HG03432 (cell line): ENCODE data around the gene TMEM114.
A peak's percentile ranks its signal among the peaks of the same experiment; 100 is the strongest.
"Not testable (repeated sequence)": the region's sequence is repeated elsewhere in the genome, so short reads cannot be mapped to it uniquely, and the experiment has no call there.

Experiments
- ATAC-seq: cut with Tn5 transposase; IDR thresholded peaks from one replicate; pipeline ENCODE4 v1.9.1; 2021; ENCODE audit warnings: mild to moderate bottlenecking, moderate library complexity; ENCODE audit not compliant: unreplicated experiment

TMEM114 gene

DNA sequence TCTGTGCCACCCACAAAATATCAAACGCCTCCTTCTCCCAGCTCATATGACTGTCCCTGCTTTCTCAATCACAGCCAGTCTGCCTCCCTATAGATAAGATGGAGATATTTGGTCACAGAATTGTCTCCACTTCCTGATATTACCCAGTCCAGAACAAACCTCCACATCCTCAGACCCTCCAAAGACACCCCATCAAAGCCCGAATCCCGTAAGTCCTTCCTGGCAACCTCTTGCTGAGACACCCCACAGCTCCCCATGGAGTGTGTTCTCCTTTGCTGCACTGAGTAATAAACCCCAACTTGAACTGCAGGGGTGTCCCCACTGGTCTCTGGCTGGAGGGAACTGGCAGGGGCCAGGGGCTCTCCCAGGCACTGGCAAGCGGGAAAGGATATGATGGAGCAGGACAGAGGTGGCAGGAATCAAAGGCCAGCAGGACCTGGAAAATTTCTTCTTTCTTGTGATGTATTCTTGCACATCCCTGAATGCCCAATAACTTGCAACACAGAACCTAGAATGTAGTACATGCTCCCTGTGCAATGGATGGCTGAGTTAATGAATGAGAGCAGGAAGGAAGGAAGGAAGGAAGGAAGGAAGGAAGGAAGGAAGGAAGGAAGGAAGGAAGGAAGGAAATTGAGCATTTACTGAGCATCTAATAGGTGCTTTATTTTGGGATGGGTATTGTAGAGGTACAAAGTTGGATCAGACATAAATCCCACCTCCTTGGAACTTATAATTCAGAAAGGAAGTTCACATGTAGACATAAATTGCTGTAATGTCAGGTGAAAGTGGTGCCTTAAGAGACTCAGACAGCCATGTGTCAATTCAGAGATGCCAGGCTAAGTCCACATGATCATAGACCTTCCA, 13.9 kb downstream of the TMEM114 start:
- no peak for ATAC-seq

DNA sequence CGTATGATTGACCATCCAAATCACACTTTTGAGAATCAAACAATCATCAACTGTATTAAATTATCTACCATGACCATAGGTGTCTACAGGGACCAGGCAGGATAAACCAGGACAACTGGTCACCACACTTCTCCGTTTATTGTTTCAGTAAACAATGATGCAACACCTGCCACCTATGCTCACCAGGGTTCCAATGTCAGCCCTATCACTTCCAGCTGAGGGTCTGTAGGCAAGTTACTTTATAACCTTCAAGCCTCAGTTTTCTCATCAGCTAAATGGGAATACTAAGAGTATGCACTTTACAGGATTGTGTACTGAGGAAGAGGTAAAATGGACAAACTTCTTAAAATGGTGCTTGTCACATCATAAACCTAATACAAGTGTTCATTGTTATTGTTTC, 14.9 kb downstream of the TMEM114 start:
- no peak for ATAC-seq

DNA sequence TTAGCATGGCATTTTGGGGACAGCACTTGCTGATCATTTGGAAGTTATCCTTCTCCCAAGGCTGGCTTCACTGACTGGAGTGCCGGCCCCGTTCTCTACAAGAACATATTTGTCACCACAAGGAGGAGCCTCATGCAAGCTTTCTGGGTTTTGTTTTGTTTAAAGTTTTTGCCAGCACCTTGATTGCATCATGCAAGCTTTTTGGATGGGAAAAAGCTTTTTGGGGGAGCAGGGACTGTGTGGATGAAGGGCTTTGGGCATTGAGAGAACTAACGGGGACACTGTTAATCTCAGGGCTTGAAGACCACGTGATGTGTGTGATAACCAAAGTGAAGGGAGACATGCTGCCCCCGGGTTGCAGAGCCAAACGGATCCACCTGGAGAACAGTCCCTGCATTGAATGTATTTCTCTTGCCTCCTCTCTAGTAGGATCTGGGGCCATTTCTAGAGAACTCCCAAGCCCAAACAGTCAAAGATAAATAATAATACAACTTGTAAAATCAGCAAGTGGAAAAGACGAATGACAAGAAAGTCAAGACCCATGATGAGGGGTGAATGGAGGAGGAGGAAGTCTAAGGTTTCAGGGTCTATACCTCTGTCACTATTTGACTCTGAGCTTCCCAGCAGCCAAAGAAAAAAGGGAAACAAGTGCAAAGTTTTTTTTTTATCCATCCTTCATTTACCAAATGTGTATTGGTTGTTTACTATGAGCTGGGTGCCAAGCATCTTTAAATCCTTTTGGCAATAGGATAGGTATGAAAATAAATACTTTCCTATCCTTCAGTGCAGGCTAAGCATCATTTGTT, 17.2 kb downstream of the TMEM114 start:
- ATAC-seq, result no peak

DNA sequence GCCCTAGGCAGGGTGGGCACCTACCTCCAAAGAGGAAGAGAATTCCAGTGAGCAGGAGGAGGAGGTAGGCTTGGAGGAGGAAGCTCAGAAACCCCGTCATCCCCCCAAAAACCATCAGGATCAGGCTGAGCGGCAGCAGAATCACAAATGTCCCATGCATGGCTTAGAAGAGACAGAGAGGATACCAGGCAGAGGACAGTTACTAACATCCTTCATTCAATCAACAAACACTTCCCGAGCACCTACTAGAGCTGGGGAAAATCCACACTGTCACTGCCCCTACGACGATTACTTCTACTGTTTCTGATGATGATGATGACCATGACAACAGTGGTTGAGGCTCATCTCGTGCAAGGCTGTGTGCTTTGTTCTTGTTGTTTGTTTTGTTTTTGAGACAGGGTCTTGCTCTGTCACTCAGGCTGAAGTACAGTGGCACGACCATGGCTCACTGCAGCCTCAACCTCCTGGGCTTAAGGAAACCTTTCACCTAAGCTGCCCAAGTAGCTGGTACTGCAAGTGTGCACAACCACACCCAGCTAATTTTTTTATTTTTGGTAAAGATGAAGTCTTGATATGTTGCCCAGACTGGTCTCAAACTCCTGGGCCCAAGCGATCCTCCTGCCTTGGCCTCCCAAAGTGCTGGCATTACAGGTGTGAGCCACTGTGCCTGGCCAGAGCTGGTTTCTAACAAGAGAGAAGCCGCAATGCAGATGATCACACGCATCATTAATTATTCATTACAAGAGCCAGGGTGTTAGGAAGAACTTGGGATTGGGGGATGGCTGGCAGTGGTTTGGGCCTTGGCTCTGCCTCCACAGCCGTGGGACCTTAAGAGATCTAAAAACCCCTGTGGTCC, 18.0 kb downstream of the TMEM114 start:
- no peak for ATAC-seq

DNA sequence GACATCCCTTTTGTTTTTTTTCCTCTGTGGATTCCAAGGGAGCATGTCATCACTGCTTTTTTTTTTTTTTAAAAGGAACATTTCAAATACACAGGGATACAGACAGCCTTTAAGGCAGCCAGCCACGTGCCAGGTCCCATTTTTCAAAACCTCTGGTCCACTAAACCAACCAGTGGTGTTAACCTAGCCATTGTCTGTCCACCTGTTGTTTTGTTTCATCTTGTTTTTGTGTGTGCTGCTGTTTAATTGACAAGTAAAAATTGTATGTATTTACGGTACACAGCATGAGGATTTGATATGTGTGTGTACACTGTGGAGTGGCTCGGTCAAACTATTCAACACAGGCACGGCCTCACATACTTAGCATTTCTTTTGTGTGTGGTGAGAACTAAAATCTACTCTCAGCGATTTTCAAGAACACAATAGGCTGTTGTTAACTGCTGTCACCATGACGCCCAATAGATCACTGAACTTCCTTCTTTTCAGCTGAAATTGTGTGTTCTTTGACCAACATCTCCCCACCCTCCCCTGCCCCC, 19.2 kb downstream of the TMEM114 start:
- ATAC-seq, result no peak

DNA sequence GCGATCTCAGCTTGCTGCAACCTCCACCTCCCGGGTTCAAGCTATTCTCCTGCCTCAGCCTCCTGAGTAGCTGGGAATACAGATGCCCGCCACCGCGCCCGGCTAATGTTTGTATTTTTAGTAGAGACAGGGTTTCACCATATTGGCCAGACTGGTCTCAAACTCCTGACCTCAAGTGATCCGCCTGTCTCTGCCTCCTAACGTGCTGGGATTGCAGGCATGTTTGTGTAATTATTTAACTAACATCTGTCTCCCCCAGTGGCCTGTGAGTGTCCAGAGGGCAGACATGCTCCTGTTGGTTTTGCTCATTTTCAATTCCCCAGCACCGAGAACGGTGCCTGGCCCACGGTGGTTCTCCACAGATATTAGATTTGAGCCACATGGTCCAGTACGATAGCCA, 19.9 kb downstream of the TMEM114 start:
- not testable (repeated sequence) for ATAC-seq

DNA sequence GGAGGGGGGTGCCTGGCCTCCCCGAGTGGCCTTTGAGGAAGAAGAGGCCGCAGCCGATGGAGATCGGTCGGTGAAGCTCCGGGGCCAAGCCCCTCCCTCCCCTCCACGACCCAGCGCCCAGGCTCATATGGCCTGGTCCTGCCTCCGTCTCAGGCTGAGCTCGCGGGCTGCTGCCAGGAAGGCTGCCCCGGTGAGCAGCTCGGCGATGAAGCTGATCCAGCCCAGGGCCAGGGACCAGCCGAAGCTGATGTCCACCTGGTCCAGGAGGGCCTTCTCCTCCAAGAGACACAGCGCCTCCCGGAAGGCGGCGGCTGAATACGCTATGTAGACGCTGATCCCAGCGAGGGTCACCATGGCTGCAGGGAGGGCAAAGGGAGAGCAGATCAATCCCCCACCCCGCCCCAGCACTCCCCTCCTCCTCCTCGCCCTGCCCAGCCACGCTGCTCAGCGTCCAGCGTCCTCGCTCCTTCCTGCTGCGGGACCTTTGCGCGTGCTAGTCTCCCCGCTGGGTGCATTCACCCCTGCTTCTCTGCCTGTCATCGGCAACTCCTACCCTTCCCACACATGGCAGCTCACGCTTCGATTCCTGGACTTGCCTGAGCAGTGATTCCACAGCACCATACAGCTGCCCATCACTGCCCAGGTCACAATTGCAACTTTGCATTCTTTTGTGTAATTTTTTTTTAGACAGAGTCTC, 20.5 kb downstream of the TMEM114 start:
- ATAC-seq, result no peak

DNA sequence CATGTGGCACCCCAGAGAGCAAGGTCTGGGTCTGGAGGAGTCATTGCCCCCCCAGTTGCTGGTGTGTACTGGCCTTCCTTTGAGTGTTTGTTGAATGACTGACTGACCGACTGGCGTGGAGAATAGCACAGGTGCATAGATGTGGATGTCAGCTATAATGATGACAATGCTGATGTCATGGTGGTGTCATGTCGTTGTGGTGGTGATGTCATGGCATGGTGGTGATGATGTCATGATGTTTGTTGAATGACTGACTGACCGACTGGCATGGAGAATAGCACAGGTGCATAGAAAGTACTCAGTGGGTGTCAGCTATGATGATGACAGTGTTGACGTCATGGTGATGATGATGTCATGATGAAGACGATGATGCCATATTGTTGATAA, 22.1 kb downstream of the TMEM114 start:
- no peak for ATAC-seq

DNA sequence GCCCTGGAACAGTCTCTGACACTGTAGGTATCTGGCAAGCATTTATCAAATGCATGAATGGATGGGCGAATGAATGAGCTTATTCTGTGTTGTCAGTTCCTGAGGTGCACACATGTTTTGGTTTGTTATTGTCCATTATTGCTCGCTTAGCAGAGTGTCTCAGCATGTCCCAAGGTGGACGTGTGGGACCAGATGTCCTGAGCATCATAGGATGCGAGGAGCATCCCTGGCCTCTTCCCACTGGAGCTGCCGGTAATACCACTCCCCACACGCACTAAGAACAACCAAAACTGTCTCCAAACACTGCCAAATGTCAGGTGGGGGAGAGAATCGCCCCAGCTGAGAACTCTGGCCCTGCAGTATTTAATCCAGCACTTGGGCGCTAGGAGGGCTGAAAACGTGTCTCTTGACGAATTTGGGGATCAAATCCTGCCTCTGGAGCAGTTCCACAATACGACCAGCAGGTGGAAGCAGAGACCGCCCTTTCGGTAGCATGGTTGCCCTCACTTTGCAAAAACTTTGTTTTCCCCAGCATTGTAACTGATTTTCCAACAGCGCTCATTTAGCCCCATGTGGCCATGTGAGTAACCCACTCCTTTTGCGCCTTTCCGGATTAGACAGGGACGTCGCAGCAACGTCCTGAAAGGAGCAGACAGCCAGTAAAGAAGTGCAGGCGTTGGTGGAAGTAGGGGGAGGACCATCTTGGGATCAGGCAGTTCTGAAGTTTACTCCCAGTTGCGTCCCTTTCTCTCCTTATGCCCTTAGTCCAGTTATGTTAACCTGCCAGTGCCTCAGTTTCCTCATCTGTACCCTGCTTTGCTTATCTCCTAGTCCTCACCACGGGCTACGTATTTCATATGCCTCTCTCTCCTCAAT, 22.7 kb downstream of the TMEM114 start:
- peak; percentile 90 for ATAC-seq

DNA sequence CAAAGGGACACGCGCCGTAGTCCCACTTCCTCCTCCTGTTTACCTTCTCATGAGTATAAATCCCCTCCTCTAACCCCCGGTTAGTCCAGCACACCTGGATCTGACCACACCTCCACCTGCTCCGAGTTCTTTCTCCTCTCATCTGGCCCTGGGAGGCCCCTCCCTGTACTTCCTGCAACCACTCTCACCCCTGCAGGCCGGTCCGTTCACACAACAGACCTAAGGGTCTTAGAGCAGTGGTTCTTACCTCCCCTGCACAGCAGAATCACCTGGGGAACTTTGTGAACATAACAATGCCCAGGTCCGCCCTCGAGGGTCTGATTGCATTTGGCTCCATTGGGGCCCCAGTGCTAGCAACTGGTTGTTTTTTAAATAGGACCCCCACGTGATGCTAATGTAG, 24.8 kb downstream of the TMEM114 start:
- ATAC-seq, result no peak

DNA sequence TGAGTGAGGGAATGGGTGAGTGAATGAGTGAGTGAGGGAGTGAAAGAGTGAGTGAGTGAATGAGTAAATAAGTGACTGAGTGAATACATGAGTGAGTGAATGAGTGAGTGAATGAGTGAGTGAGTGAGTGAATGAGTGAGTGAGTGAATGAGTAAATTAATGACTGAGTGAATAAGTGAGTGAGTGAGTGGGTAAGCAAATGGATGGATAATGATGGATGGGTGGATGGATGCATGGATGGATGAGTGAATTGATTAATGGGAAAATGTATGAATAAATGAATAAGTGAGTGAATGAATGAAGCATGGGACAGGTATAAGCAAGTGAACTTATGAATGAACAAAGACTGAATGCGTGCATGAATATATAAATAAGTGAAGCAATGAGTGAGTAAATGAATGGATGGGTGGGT, 25.4 kb downstream of the TMEM114 start:
- no peak for ATAC-seq

DNA sequence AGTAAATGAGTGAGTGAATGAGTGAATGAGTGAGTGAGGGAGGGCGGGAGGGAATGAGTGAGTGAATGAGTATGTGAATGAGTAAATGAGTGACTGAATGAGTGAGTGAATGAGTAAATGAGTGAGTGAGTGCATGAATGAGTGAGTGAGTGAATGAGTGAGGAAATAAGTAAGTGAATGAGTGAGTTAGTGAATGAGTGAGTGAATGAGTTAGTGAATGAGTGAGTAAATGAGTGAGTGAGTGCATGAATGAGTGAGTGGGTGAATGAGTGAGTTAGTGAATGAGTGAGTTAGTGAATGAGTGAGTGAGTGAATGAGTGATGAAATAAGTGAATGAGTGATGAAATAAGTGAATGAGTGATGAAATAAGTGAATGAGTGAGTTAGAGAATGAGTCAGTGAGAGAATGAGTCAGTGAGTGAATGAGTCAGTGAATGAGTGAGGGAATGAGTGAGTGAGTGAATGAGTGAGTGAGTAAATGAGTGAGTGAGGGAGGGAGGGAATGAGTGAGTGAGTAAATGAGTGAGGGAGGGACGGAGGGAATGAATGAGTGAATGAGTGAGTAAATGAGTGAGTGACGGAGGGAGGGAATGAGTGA, 26.3 kb downstream of the TMEM114 start:
- ATAC-seq, result not testable (repeated sequence)

DNA sequence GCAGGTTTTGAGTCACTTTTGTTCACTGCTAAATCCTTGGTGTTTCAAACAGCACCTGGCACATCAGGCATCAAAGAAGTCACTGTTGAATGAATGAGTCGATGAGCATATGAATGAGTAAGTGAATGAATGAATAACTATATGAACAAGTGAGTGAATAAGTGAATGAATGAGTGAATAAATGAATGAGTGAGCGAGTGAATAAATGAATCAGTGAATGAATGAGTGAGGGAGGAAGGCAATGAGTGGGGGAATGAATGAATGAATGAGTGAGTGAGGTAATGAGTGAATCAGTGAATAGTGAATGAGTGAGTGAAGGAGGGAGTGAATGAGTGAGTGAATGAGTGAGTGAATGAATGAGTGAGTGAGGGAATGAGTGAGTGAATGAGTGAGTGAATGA, 28.8 kb downstream of the TMEM114 start:
- no peak for ATAC-seq

DNA sequence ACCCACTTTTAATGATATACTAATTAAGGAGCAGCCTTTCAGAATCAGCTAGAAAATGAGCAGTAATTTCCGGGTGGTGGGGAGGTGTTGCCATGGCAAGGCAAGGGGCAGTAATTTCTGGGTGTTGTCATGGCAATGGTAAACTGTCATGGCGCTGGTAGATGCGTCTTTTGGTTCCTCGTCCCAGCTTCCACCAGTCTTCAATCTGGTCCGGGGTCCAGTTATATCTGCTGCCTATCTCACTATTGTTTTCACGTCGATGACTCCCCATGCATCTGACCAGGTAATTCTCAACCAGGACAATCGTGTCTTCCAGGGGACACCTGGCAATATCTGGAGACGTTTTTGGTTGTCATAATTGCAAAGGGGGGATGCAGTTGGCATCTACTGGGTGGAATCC, 34.9 kb downstream of the TMEM114 start:
- ATAC-seq, result no peak

DNA sequence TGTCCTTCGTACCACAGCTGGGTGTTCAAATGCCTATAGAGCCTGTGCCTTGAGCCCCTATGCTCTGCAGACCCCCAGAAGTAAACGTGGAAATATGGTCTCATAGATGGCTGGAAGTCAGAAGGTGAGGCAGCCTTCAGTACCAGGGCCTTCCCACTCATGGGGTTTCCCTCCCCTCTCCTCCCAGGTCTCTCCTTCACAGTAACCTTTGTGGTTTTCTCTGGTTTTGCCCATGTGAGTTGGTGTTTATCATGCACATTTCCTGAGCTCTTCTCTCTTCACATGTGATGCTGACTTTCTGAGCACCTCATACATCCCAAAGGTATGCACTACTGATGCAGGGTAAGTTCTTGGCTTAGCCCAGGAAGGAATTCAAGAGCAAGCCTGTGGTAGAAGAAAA, 35.4 kb downstream of the TMEM114 start:
- ATAC-seq, result peak; percentile 90

DNA sequence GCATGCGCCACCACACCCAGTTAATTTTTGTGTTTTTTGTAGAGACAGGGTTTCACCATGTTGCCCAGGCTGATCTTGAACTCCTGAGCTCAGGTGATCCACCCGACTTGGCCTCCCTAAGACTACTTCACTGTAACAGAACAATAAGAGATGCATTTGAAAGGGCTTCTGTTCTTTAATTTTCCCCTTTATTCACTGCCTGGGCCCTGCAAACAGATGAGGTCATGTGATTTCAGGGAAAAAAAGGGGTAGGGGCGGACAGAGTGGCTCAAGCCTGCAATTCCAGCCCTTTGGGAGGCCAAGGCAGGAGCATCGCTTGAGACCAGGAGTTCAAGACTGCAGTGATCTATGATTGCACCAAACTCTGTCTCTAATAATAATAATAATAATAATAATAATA, 36.3 kb downstream of the TMEM114 start:
- ATAC-seq, result no peak

DNA sequence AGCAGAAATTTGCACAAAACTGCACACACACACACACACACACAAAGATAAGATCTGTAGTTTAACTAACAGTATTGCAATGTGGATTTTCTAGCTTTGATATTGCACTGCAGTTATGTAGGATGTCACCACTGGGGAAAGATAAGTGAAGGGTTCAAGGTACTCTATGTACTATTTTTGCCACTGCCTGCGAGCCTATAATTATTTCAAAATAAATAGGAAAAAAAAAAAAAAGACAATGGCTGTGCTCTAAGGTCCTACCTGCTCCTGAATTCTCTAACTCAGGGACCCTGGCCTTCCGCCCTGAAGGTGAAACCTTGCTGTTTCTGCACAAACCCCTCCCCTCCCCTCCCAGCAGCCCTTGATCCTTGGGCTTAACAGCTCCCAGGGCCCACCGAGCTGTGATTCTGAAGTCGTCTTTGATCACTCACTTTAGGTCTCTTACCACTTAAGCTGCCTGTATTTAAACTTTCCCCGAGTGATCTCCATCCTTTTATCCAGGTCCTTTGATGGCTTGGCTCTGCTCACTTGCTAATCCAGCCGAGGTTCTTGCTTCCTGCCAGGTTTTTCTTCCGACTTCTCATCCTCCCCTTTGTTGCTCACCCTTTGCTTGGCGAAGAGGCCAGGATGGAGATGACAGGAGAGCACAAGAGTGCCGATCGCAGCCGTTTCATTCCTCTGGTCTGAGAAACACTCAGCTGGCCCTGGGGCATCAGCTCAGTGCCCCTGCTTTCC, 37.7 kb downstream of the TMEM114 start:
- no peak for ATAC-seq
